ENCODE data around the gene KRTAP4-16.

DNA sequence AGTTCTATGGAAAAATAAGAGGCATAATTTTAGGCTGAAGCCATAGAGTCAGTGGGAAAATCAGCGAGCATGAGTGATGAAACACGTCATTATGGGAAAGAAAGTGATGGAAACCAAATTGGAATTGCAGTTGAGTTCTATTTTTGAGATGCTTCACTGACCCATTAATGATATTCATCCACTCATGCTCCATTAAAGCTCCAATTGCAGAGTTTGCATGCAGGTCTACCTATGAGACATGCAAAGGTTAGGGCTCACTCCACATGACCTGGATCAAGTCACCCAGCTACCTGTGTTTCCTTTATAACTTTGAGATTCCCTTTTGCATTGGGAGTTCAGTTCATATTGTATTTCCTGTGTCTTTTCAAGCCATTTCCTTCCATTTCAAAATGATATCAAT, 28.3 kb downstream of the KRTAP4-16 start:
- TF ChIP-seq POLR2A (IDR thresholded peaks at IDR 0.05) (no peak), CTCF (IDR thresholded peaks at IDR 0.05) (no peak)

Measured in uterus (tissue), 2 donors.